Hematopoietic multipotent progenitor cell treated with erythropoietin and hydrocortisone succinate and interleukin-3 and kit ligand, for 4 days (in vitro differentiated cells): ENCODE results near the gene TTLL3.

Experiments used
- DNase-seq: peaks from one replicate; pipeline ENCODE4 v3.0.0-alpha.2; 2015

The TTLL3 gene

DNA sequence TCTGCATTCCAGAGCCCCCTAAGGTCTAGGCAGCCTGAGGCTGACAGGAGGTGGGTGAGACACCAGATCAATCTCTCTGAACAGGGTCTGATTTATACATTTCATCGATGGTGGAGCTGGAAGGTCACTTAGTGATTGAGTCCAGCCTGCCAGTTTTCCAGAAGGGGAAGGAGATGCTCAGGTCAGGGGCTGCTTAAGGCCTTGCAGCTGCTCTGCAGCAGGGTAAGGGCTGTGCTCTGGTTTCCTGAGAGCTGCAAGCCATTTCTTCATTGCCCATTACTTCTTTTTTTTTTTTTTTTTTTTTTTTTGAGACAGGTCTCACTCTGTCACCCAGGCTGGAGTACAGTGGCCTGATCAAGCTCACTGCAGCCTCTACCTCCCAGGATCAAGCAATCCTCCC lies 28.5 kb upstream of the TTLL3 start:
- DNase-seq, result peak; percentile 28

- peak; percentile 67 for DNase-seq
Measured at GRCh38 chr3:9781978-9782603, 28.0 kb upstream of the TTLL3 start.

GRCh38 chr3:9782770-9783169 lies 27.3 kb upstream of the TTLL3 start:
- peak; percentile 64 for DNase-seq

DNA sequence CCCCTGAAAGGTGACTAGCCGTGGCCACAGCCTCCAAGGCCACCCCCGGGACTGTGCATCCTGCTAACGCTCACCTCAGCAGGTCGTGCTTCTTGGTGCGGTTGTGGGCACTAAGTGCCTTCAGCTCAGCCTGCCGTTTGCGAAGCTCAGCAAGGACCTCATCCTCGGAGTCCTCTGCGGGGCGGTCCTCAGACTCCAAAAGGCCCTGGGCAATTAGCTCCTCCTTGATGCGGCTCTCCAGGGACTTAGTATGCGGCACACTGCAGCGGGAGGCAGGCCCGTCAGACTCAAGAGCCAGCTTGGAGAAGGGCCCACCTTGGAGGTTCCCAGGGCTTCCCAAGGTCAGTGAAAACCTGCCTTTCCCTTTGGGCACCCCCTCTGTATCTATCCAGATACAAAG lies 26.1 kb upstream of the TTLL3 start:
- DNase-seq, result no peak

- DNase-seq, result no peak
Measured at GRCh38 chr3:9784965-9785364, 25.1 kb upstream of the TTLL3 start.

- peak; percentile 64 for DNase-seq
Measured at GRCh38 chr3:9785602-9786001, 24.5 kb upstream of the TTLL3 start.

GRCh38 chr3:9786209-9786739 lies 23.8 kb upstream of the TTLL3 start:
- DNase-seq, result peak; percentile 79

- DNase-seq, result peak; percentile 61
Measured at GRCh38 chr3:9786825-9787669, 23.0 kb upstream of the TTLL3 start.

- no peak for DNase-seq
Measured at GRCh38 chr3:9787714-9788113, 22.3 kb upstream of the TTLL3 start.

DNA sequence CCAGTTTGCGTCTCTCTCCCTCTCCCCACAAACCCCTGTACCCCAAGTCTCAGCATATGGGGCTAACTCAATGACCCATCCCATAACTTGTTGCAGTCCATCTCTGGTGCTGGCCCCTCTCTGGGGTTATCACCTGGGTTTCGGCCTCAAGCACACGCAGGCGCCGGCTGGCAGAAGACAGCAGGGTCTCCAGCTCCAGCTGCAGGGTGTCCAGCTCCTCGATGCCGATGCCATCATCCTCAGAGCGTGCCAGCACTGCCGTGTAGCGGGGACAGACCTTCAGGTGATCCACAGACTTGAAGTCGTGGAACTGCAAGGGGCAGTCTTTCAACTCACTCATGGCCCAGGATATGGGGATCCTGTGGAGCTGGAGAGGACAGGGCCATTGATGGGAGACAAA lies 18.9 kb upstream of the TTLL3 start:
- DNase-seq, result no peak

- no peak for DNase-seq
Measured at GRCh38 chr3:9791790-9792404, 18.2 kb upstream of the TTLL3 start.

- DNase-seq, result peak; percentile 98
Measured at GRCh38 chr3:9792405-9793160, 17.5 kb upstream of the TTLL3 start, which contains the start of the genes ARPC4 and TADA3. Gene ARPC4 (plus strand): TSS chr3:9793082. CDS start chr3:9793122, 40 bp downstream. Gene TADA3 (minus strand): TSS chr3:9792473. CDS start chr3:9791466, 1,007 bp downstream.

DNA sequence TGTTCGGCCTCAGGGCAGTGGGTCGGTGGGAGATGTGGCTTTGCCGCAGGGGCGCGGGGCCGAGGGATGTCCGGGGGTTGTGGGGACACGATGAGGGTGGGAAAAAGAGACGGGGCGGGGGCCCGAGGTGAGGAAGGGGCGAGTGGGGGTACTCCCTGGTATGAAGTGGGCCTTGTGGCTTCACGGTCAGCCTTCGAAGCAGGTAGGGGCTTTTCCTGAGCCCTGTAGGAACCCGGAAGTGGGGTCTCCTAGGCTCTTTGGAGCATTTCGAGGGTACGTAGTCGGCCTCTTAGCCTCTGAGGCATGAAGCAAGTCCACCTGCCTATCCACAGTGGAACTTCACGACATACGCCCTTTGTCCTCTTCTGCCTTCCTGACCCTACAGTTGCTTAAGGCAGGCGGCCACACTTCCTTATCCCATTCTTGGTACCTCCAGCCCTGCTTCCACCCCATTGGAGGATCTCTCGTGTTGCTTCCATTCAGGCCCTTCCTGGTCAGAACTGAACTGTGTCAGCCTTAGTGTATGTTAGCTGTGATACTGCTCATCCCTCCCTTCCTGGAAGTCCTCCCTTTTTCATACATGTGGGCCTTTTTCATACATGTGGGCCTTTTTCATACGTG lies 16.8 kb upstream of the TTLL3 start:
- DNase-seq, result peak; percentile 78

- DNase-seq, result no peak
Measured at GRCh38 chr3:9794400-9794799, 15.7 kb upstream of the TTLL3 start.

- no peak for DNase-seq
Measured at GRCh38 chr3:9795207-9795606, 14.9 kb upstream of the TTLL3 start.

- DNase-seq, result no peak
Measured at GRCh38 chr3:9797196-9797945, 12.7 kb upstream of the TTLL3 start.

DNA sequence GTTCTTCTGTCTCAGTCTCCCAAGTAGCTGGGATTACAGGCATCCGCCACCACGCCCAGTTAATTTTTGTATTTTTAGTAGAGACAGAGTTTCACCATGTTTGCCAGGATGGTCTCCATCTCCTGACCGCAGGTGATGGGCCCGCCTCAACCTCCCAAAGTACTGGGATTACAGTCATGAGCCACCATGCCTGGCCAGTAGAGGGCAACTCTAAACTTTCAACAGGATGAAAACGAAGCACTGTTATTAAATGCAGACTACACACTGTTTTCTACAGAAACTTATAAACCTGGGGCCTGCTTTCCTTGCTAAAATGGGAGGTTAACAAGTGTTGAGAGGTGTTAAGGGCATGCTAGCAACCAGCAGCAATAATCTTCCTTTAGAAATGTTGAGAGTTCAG lies 9.5 kb upstream of the TTLL3 start:
- DNase-seq, result peak; percentile 30

- no peak for DNase-seq
Measured at GRCh38 chr3:9803494-9803893, 6.6 kb upstream of the TTLL3 start.

DNA sequence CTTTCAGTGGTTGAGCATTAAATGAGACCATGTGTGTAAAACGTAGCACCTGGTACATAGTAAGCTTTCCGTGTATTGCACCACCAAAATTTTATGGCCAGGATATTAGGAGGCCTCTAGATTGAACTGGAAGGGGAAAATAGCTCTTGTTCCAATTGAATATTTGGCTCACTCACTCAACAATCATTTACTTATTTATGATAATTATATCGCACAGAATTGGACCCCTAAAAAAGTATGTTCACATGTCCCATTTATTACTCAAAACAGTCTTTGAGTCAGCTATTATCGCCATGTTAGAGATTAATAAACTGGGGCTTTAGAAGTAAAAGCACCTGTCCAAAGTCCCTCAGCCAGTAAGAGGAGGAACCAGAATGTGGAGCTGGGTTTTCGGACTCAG lies 5.1 kb upstream of the TTLL3 start:
- no peak for DNase-seq

DNA sequence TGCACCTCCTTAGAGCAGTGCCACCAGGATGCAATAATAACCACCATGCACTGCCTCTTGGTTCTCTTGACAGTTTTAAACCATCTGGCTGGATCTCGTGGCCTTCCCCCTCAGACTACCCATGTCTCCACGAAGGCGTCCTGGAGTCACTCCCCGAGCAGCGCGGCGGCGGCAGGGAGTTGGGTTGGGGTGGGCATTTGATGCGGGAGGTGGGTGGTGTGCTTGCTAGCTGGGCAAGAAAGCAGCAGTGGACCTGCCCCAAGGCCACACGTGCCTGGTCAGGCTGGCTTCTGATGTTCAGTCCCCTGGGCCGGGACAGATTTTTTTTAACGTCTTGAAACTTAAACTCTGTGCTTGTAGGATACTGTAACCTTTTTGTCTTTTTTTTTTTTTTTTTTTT lies 3.9 kb upstream of the TTLL3 start:
- DNase-seq, result no peak
